H1 (cell line): ENCODE results near the gene VDR. TPM values are rescaled to one million over a fixed set of nuclear protein-coding genes. Genes with fewer than 3 reads are reported as not detected.

Source experiments
- CTCF ChIA-PET: fragments of 300-600 bp; sonication (Branson Sonifier 250); formaldehyde crosslinking; loops from one replicate; lab custom pipeline; 2021; ENCODE audit not compliant: partially characterized antibody; lab: Charles Lee
- POLR2A ChIA-PET: fragments of 300-600 bp; sonication (Branson Sonifier 250); formaldehyde crosslinking; loops from one replicate; lab custom pipeline; 2021; ENCODE audit warnings: inconsistent platforms; ENCODE audit not compliant: partially characterized antibody; lab: Charles Lee
- DNase-seq, 2 experiments: peaks; one replicate each; pipeline versions ENCODE4 v3.0.0 to v3.0.0-alpha.2; 2010 to 2022; ENCODE audit warnings: low spot score in 2 of 2, low read depth in 1 of 2, mixed read lengths in 1 of 2
- FAIRE-seq: peaks from 2 replicates; lab custom pipeline; 2011; peaks lifted over from hg19 to GRCh38; lab: Jason Lieb, UNC
- H2AFZ ChIP-seq: 2 replicates; pipeline ENCODE4 v1.8.1; 2012; ENCODE audit warnings: low read length, inconsistent platforms
- H2AK5ac ChIP-seq: 2 replicates; pipeline ENCODE4 v1.6.1; 2013; ENCODE audit warnings: low read depth, low read length
- H2BK120ac ChIP-seq: replicated peaks from 2 replicates; pipeline ENCODE3; 2013; ENCODE audit warnings: low read depth, low read length, inconsistent platforms
- H2BK12ac ChIP-seq: 2 replicates; pipeline ENCODE4 v1.6.1; 2013; ENCODE audit warnings: low read depth, low read length
- H2BK15ac ChIP-seq: 2 replicates; pipeline ENCODE4 v1.6.1; 2013; ENCODE audit warnings: low read length
- H2BK20ac ChIP-seq: 2 replicates; pipeline ENCODE4 v1.6.1; 2013; ENCODE audit warnings: low read length
- H2BK5ac ChIP-seq: 2 replicates; pipeline ENCODE4 v1.6.1; 2013; ENCODE audit warnings: low read depth, low read length
- H3K14ac ChIP-seq: 2 replicates; pipeline ENCODE4 v1.6.1; 2013; ENCODE audit warnings: inconsistent platforms; ENCODE audit not compliant: insufficient read length
- H3K18ac ChIP-seq: 2 replicates; pipeline ENCODE4 v1.6.1; 2013; ENCODE audit warnings: low read length; ENCODE audit errors: extremely low read depth
- H3K23ac ChIP-seq: 2 replicates; pipeline ENCODE4 v1.6.1; 2013; ENCODE audit warnings: inconsistent platforms; ENCODE audit not compliant: insufficient read length
- H3K23me2 ChIP-seq: 2 replicates; pipeline ENCODE4 v1.6.1; 2013; ENCODE audit warnings: low read depth, low read length
- H3K27ac ChIP-seq: 2 replicates; pipeline ENCODE4 v1.6.1; 2011; ENCODE audit warnings: low read depth, low read length, inconsistent platforms
- H3K27me3 ChIP-seq, 4 experiments: replicated peaks in 1 of 4; 1 replicate in 1 of 4; 2 replicates in 3 of 4; pipeline versions ENCODE4 v1.6.1 to v1.8.1; 2011 to 2013; ENCODE audit warnings: low read length in 3 of 4, mild to moderate bottlenecking in 3 of 4, inconsistent platforms in 2 of 4, mixed read lengths in 2 of 4, moderate library complexity in 1 of 4; ENCODE audit not compliant: control insufficient read depth in 3 of 4, insufficient read depth in 3 of 4; ENCODE audit errors: extremely low read depth in 1 of 4
- H3K36me3 ChIP-seq, 4 experiments: 2 replicates each; pipeline versions ENCODE4 v1.6.1 to v1.8.1; 2011 to 2013; ENCODE audit warnings: mild to moderate bottlenecking in 4 of 4, low read length in 3 of 4, moderate library complexity in 2 of 4, control low read depth in 1 of 4, inconsistent platforms in 1 of 4; ENCODE audit not compliant: insufficient read depth in 4 of 4, control insufficient read depth in 2 of 4
- H3K4ac ChIP-seq: replicated peaks from 2 replicates; pipeline ENCODE3; 2013; ENCODE audit warnings: low read length, low read depth, mixed read lengths, inconsistent platforms; ENCODE audit not compliant: insufficient read length
- H3K4me1 ChIP-seq, 4 experiments: replicated peaks in 1 of 4; 1 replicate in 1 of 4; 2 replicates in 3 of 4; pipeline versions ENCODE4 v1.6.1 to v1.8.1; 2011 to 2013; ENCODE audit warnings: low read length in 3 of 4, inconsistent platforms in 2 of 4, mixed read lengths in 1 of 4; ENCODE audit not compliant: insufficient read depth in 4 of 4, control insufficient read depth in 3 of 4
- H3K4me2 ChIP-seq, 2 experiments: 2 replicates each; pipeline versions ENCODE4 v1.6.1 to v1.8.1; 2011 to 2013; ENCODE audit warnings: low read depth in 2 of 2, low read length in 2 of 2, control low read depth in 1 of 2, inconsistent platforms in 1 of 2, mild to moderate bottlenecking in 1 of 2; ENCODE audit not compliant: insufficient read depth in 1 of 2
- H3K4me3 ChIP-seq, 4 experiments: fragments of 200-600, 300-600 bp in 1 of 4; sonication (generic), shearing (Covaris generic), sonication (Bioruptor Twin) in 1 of 4; 2 replicates each; pipeline versions ENCODE4 v1.5.1 to v1.8.1; 2011 to 2016; ENCODE audit warnings: low read length in 4 of 4, low read depth in 3 of 4, control low read depth in 2 of 4, inconsistent platforms in 2 of 4, mild to moderate bottlenecking in 2 of 4, mixed read lengths in 1 of 4, moderate library complexity in 1 of 4; ENCODE audit not compliant: insufficient read depth in 2 of 4; ENCODE audit errors: extremely low read depth in 1 of 4
- H3K56ac ChIP-seq: replicated peaks from 2 replicates; pipeline ENCODE3; 2013; ENCODE audit warnings: low read depth, mild to moderate bottlenecking, mixed read lengths, low read length, inconsistent platforms; ENCODE audit not compliant: insufficient read length
- H3K79me1 ChIP-seq: 2 replicates; pipeline ENCODE4 v1.6.1; 2013; ENCODE audit warnings: low read depth, low read length, control low read depth
- H3K79me2 ChIP-seq, 2 experiments: 2 replicates each; pipeline versions ENCODE4 v1.6.1 to v1.8.1; 2012 to 2013; ENCODE audit warnings: low read length in 2 of 2, mild to moderate bottlenecking in 2 of 2, inconsistent platforms in 1 of 2; ENCODE audit not compliant: insufficient read depth in 2 of 2, control insufficient read depth in 1 of 2
- H3K9ac ChIP-seq, 4 experiments: replicated peaks in 1 of 4; 1 replicate in 1 of 4; 2 replicates in 3 of 4; pipeline versions ENCODE4 v1.6.1 to v1.8.1; 2011 to 2013; ENCODE audit warnings: low read depth in 3 of 4, low read length in 3 of 4, control low read depth in 2 of 4, mild to moderate bottlenecking in 2 of 4, moderate library complexity in 2 of 4, inconsistent platforms in 1 of 4; ENCODE audit errors: extremely low read depth in 1 of 4
- H3K9me3 ChIP-seq, 2 experiments: 2 replicates each; pipeline versions ENCODE4 v1.6.1 to v1.8.1; 2012 to 2013; ENCODE audit warnings: mild to moderate bottlenecking in 2 of 2, moderate library complexity in 2 of 2, control low read depth in 1 of 2, inconsistent platforms in 1 of 2, low read depth in 1 of 2, low read length in 1 of 2, mixed read lengths in 1 of 2; ENCODE audit not compliant: insufficient read depth in 2 of 2
- H4K20me1 ChIP-seq, 2 experiments: replicated peaks in 1 of 2; 2 replicates each; pipeline versions ENCODE3 to v1.8.1; 2011 to 2013; ENCODE audit warnings: inconsistent platforms in 2 of 2, low read length in 2 of 2, mild to moderate bottlenecking in 1 of 2; ENCODE audit not compliant: insufficient read depth in 2 of 2, control insufficient read depth in 1 of 2
- H4K5ac ChIP-seq: 2 replicates; pipeline ENCODE4 v1.6.1; 2013; ENCODE audit warnings: low read length, low read depth, mixed read lengths, inconsistent platforms; ENCODE audit not compliant: insufficient read length
- H4K8ac ChIP-seq: 2 replicates; pipeline ENCODE4 v1.8.0; 2013; ENCODE audit warnings: mild to moderate bottlenecking, moderate library complexity, low read length, inconsistent platforms; ENCODE audit not compliant: insufficient read depth; ENCODE audit errors: extremely low read depth
- H4K91ac ChIP-seq: replicated peaks from 2 replicates; pipeline ENCODE3; 2013; ENCODE audit warnings: low read length, mixed read lengths, inconsistent platforms; ENCODE audit not compliant: insufficient read length
- CEBPB ChIP-seq: IDR thresholded peaks from 2 replicates; pipeline ENCODE4 v1.6.1; 2012; ENCODE audit warnings: low read depth, low read length
- CTBP2 ChIP-seq: IDR thresholded peaks from 2 replicates; pipeline ENCODE4 v1.7.0; 2011; ENCODE audit warnings: borderline replicate concordance, mild to moderate bottlenecking, moderate library complexity, mixed read lengths, low read length; ENCODE audit not compliant: insufficient read depth, insufficient read length
- HDAC6 ChIP-seq: IDR thresholded peaks from one replicate; pipeline ENCODE4 v1.7.1; 2012; ENCODE audit warnings: low read depth, mild to moderate bottlenecking, inconsistent platforms, low read length, moderate library complexity
- JUN ChIP-seq: IDR thresholded peaks from 2 replicates; pipeline ENCODE4 v1.6.1; 2011; ENCODE audit warnings: low read depth, mild to moderate bottlenecking, improper control_type of control experiment, low read length
- JUND ChIP-seq: IDR thresholded peaks from 2 replicates; pipeline ENCODE4 v1.6.1; 2011; ENCODE audit warnings: mild to moderate bottlenecking, improper control_type of control experiment, low read length
- PHF8 ChIP-seq: fragments of 200-600 bp; sonication (generic); conservative IDR thresholded peaks from 2 replicates; pipeline ENCODE4 v1.7.1; 2012; ENCODE audit warnings: low read depth, mild to moderate bottlenecking, inconsistent platforms, low read length, moderate library complexity
- RFX5 ChIP-seq: IDR thresholded peaks from 2 replicates; pipeline ENCODE4 v1.6.1; 2011; ENCODE audit warnings: low read depth, low read length, improper control_type of control experiment, borderline replicate concordance
- RXRA ChIP-seq: IDR thresholded peaks from 2 replicates; pipeline ENCODE4 v1.6.1; 2011; ENCODE audit warnings: low read depth, mild to moderate bottlenecking, low read length, moderate library complexity; ENCODE audit not compliant: insufficient read depth
- SUZ12 ChIP-seq: fragments of 200-600 bp; sonication (generic); IDR thresholded peaks from 2 replicates; pipeline ENCODE4 v1.6.1; 2012; ENCODE audit warnings: mild to moderate bottlenecking, inconsistent platforms, low read length, moderate library complexity, mixed read lengths
- ZNF274 ChIP-seq: IDR thresholded peaks from 2 replicates; pipeline ENCODE4 v1.7.0; 2012; ENCODE audit warnings: low read length, borderline replicate concordance; ENCODE audit errors: extremely low read depth
- WGBS, 2 experiments: shearing (Covaris generic) in 1 of 2; methylation state at CpG; one replicate each; pipeline versions ENCODE4 v1.1.6 to v1.1.7; 2013 to 2015; ENCODE audit warnings: low lambda C conversion rate in 2 of 2, mixed read lengths in 2 of 2, inconsistent platforms in 1 of 2, low coverage in 1 of 2, missing lambda C conversion rate in 1 of 2; ENCODE audit not compliant: insufficient replicate concordance in 2 of 2, insufficient coverage in 1 of 2, insufficient read length in 1 of 2; ENCODE audit errors: extremely low coverage in 1 of 2, missing lambda C conversion rate in 1 of 2; 5-methylcytosine and 5-hydroxymethylcytosine counted together
- polyA plus RNA-seq, 7 experiments: library from polyadenylated mRNA; depleted of rRNA in 3 of 7; stranded (reverse) in 5 of 7; unstranded in 2 of 7; fragments of >200 nt in 5 of 7; fragments of 200-250 nt in 2 of 7; gene quantifications; 1 replicate in 5 of 7; 2 replicates in 1 of 7; 4 replicates in 1 of 7; pipeline versions ENCODE4 v1.2.1 to v1.2.3, GENCODE V29; 2011 to 2013; ENCODE audit warnings: missing spikeins in 2 of 7, mixed read lengths in 2 of 7
- total RNA-seq: library from RNA; stranded (reverse); fragmentation: NEBNext Ultra II Directional; extraction: Animal tissue kit (Norgen Biotek cat#: 25700); gene quantifications from 2 replicates; pipeline ENCODE4 v1.2.1, GENCODE V29; 2021
- TF ChIP-seq, protein P1 (sequence below): IDR thresholded peaks from 2 replicates; pipeline ENCODE4 v1.6.1; 2012; ENCODE audit warnings: low read length, inconsistent platforms
- TF ChIP-seq, protein P2 (sequence below): IDR thresholded peaks from 2 replicates; pipeline ENCODE4 v1.6.1; 2012; ENCODE audit warnings: inconsistent platforms

VDR gene
- total and polyA plus RNA-seq, 2 of the 8 experiments (the other 6 are each of a cell fraction or from before 2014, with no cell fraction given) = 0.44 to 0.65 TPM

DNA sequence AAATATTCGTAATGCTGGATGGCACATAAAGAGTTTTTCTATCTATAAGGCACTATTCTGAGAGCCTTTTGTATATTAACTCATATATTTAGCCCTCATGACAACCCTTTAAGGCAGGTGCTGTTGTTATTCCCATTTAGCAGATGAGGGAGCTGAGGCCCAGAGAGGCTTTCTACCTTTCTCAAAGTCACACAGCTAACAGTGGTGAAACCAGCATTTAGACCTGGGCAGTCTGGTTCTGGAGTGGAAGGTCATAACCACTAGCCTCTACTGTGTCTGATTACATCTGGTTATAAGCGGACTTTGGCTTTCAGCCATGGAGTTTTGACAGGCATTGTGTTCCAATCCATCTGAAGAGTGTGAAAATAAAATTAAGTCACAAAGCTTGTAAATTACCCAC, 43.9 kb downstream of the VDR start:
- no peak overlapping the region for H4K8ac ChIP-seq
- no peak overlapping the region for H3K23ac ChIP-seq
- H4K91ac ChIP-seq = no peak overlapping the region
- no peak overlapping the region for H2BK20ac ChIP-seq
- no peak overlapping the region for H2AK5ac ChIP-seq
- H3K9me3 ChIP-seq = no peaks in the 10 kb centered on the region
- ChIA-PET POLR2A (interaction anchor here (1.6 kb wide), 1 partner anchor 16 kb away, joined by 3 read pairs; no protein-coding TSS in a partner anchor), CTCF (interaction anchor here (0.6 to 3.2 kb wide), 6 partner anchors 10 to 840 kb away, joined by 3 to 8 read pairs (median 4); no protein-coding TSS in a partner anchor)
- H3K4me2 ChIP-seq = no peak overlapping the region
- H3K27ac ChIP-seq = no peak overlapping the region
- no peak overlapping the region for H2AFZ ChIP-seq
- H3K14ac ChIP-seq = no peak overlapping the region
- H2BK12ac ChIP-seq = no peak overlapping the region
- H3K18ac ChIP-seq = no peak overlapping the region
- H3K79me2 ChIP-seq = no peaks in the 10 kb centered on the region
- H2BK5ac ChIP-seq = no peak overlapping the region
- no peak overlapping the region for H3K4me3 ChIP-seq
- H3K4ac ChIP-seq = no peak overlapping the region
- no peak overlapping the region for H3K56ac ChIP-seq
- H2BK120ac ChIP-seq = no peak overlapping the region
- no peaks in the 10 kb centered on the region for H3K36me3 ChIP-seq
- H4K20me1 ChIP-seq = no peaks in the 10 kb centered on the region
- no peaks in the 10 kb centered on the region for H3K79me1 ChIP-seq
- DNase-seq = no peak
- no peak overlapping the region for H3K9ac ChIP-seq
- WGBS, 2 experiments = 94% methylated on average over 2 of the region's 2 CpGs; no CpG with 5 or more reads in 1 of the 2 experiments
- H3K27me3 ChIP-seq = no peaks in the 10 kb centered on the region
- no peak overlapping the region for H4K5ac ChIP-seq
- no peak for FAIRE-seq
- no peaks in the 10 kb centered on the region for H3K23me2 ChIP-seq
- no peak overlapping the region for H2BK15ac ChIP-seq
- no peaks in the 10 kb centered on the region for H3K4me1 ChIP-seq
- TF ChIP-seq JUND = no peak
- no peak for TF ChIP-seq CEBPB
- no peak for TF ChIP-seq HDAC6
- no peak for TF ChIP-seq RXRA
- TF ChIP-seq RFX5 = no peak
- no peak for TF ChIP-seq SUZ12
- no peak for TF ChIP-seq ZNF274
- TF ChIP-seq, protein P1, sequence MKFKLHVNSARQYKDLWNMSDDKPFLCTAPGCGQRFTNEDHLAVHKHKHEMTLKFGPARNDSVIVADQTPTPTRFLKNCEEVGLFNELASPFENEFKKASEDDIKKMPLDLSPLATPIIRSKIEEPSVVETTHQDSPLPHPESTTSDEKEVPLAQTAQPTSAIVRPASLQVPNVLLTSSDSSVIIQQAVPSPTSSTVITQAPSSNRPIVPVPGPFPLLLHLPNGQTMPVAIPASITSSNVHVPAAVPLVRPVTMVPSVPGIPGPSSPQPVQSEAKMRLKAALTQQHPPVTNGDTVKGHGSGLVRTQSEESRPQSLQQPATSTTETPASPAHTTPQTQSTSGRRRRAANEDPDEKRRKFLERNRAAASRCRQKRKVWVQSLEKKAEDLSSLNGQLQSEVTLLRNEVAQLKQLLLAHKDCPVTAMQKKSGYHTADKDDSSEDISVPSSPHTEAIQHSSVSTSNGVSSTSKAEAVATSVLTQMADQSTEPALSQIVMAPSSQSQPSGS = no peak
- no peak for TF ChIP-seq CTBP2
- no peak for TF ChIP-seq JUN
- no peak for TF ChIP-seq PHF8
- TF ChIP-seq, protein P2, sequence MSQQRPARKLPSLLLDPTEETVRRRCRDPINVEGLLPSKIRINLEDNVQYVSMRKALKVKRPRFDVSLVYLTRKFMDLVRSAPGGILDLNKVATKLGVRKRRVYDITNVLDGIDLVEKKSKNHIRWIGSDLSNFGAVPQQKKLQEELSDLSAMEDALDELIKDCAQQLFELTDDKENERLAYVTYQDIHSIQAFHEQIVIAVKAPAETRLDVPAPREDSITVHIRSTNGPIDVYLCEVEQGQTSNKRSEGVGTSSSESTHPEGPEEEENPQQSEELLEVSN = no peak
